PFSK-1 (cell line): ENCODE data around the gene CDC45.

Experiments
- FOXP2 ChIP-seq: optimal IDR thresholded peaks from 2 replicates; pipeline ENCODE3; 2011; ENCODE audit warnings: borderline replicate concordance, control low read depth, inconsistent platforms; ENCODE audit not compliant: insufficient read depth; ENCODE audit errors: extremely low read length, extremely low read depth
- POLR2AphosphoS5 ChIP-seq: IDR thresholded peaks from 2 replicates; pipeline ENCODE4 v1.6.1; 2012; ENCODE audit warnings: low read depth, mild to moderate bottlenecking, control low read depth, low read length, moderate library complexity
- TF ChIP-seq, protein P1 (sequence below), 2 experiments: IDR thresholded peaks; 2 replicates each; pipeline versions ENCODE4 v1.6.1 to v1.8.0; 2011 to 2012; ENCODE audit warnings: low read depth in 2 of 2, low read length in 2 of 2, control low read depth in 1 of 2, inconsistent platforms in 1 of 2, mild to moderate bottlenecking in 1 of 2, moderate library complexity in 1 of 2; ENCODE audit not compliant: insufficient read depth in 1 of 2

GRCh38 chr22:19492504-19493174 is 12.9 kb downstream of the CDC45 start:
- TF ChIP-seq, protein P1, sequence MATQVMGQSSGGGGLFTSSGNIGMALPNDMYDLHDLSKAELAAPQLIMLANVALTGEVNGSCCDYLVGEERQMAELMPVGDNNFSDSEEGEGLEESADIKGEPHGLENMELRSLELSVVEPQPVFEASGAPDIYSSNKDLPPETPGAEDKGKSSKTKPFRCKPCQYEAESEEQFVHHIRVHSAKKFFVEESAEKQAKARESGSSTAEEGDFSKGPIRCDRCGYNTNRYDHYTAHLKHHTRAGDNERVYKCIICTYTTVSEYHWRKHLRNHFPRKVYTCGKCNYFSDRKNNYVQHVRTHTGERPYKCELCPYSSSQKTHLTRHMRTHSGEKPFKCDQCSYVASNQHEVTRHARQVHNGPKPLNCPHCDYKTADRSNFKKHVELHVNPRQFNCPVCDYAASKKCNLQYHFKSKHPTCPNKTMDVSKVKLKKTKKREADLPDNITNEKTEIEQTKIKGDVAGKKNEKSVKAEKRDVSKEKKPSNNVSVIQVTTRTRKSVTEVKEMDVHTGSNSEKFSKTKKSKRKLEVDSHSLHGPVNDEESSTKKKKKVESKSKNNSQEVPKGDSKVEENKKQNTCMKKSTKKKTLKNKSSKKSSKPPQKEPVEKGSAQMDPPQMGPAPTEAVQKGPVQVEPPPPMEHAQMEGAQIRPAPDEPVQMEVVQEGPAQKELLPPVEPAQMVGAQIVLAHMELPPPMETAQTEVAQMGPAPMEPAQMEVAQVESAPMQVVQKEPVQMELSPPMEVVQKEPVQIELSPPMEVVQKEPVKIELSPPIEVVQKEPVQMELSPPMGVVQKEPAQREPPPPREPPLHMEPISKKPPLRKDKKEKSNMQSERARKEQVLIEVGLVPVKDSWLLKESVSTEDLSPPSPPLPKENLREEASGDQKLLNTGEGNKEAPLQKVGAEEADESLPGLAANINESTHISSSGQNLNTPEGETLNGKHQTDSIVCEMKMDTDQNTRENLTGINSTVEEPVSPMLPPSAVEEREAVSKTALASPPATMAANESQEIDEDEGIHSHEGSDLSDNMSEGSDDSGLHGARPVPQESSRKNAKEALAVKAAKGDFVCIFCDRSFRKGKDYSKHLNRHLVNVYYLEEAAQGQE (IDR thresholded peaks at IDR 0.05; ENCODE audit: insufficient read depth in 1 of 2, low read depth in 2 of 2, low read length in 2 of 2), result no peak
- TF ChIP-seq POLR2AphosphoS5, result no peak
- TF ChIP-seq FOXP2, result no peak
